Hepatic stellate cell (primary cell): Measurements from ENCODE around the gene TUNAR.
"Not testable (repeated sequence)": the region's sequence is repeated elsewhere in the genome, so short reads cannot be mapped to it uniquely, and the experiment has no call there.

ENCODE experiments used
- DNase-seq: peaks from one replicate; pipeline ENCODE4 v3.0.0; 2011; ENCODE audit warnings: low spot score

Gene TUNAR

DNA sequence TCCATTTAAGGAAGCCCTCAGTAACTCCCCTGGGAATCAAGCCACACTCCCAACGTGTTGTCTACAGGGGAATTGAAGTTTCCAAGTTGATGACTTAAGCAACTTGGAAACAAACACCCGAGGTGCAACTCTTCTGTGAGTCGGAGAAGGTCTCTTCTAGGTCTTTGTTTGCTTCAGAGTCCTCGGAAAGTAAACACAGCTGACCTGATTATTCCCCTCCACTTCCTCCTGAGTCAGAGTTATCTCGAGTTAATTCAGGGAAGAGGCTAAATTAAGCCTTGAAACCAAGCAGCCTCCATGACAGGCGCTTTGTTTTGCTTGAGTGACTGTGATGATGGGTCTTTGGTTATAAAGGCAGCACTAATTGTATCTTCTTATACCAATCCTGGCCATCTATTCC is 41.8 kb downstream of the TUNAR start:
- DNase-seq = no peak

- DNase-seq = no peak
Observed at GRCh38 chr14:95920769-95921438, 44.3 kb downstream of the TUNAR start.

DNA sequence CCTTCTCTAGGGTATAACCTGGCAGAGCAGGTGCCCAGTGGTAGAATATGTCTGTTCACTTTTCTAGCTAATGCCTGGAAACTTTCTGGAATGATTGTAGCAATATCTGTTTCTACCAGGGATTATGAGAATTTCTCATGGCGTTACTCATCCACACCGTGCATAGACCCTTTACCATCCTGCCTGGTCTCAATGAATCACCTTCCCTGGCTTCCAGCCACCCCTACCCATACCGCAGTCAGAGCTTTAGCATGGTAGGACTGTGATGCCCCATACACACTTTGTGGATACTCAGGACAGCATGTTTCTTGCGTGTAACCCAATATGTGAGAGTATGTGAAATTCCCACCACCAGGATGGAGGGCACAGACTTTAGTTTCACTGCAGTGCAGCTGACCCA is 45.4 kb downstream of the TUNAR start:
- no peak for DNase-seq

DNA sequence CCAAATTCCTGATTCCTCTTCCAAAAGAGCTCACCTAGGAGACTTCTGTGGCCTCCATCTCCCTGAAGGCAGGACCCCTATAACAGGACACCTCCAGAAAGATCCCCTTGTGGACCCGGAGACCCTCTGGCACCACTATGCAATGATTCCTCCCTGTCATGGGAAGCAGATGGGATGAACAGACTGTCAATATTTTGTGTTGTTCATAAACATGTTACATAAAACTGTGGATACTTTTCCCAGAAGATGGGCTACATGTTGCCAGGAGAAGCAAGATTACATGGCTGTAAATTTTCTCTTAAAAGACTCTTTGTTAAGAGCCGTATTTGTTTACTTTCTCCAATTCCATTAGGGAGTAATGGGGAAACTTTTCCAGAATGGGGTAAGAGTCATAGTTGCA is 52.1 kb downstream of the TUNAR start:
- DNase-seq = no peak

DNA sequence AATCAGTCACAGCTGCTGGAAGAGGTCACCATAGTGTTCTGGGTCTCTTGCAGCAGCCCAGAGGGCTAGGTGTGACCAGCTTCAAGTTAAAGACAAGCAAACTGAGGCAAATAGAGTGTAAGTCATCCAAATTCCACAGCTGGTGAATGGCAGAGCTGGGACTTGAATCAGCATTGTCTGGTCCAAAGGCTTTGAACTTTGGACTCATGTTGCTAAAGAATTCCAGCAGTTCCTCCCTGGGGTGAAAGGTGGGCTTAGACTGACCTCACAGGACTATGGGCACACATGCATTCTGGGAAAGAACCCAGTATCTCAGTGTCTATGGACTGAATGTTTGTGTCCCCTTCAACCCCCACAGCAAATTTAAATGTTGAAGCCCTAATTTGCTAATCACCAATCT is 54.8 kb downstream of the TUNAR start:
- no peak for DNase-seq

GRCh38 chr14:95935228-95935822 is 58.7 kb downstream of the TUNAR start:
- peak; percentile 10 for DNase-seq

DNA sequence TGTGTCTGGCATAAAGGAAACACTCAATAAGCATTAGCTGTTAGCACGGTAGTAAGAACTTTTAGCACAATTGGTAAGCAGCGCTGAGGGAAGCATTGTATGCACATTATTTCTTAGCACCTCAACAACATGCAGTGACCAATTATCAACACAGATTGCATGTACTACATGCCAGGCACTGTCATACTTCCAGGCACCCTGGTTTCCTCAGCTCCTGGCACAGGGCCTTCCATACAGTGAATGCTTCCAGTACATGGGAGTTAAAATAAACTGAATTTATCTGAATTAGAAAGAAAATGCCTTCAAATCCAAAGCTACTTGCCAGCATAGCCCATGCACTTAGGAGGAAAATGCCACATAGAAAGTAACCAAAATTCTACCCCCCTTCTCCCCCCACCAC is 59.4 kb downstream of the TUNAR start:
- no peak for DNase-seq

DNA sequence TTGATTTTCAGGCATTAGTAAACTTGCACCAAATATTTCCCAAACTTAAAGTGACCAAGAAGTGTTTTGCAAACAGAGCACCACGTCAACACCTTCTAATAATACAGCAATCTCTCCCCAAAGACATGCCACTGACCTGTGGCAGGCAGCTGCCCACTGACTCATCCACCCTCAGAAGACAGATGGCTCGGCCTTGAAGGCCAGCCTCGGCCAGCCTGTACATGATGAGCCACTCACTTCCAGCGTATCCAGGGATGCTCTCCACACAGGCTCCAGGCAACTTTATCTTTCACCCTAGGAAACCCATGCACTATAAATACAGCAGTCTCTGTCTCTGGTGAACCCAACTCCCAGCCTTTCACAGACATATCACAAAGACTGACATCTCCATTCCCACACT is 62.7 kb downstream of the TUNAR start:
- DNase-seq = no peak

GRCh38 chr14:95941897-95942296 is 65.3 kb downstream of the TUNAR start:
- DNase-seq = no peak

DNA sequence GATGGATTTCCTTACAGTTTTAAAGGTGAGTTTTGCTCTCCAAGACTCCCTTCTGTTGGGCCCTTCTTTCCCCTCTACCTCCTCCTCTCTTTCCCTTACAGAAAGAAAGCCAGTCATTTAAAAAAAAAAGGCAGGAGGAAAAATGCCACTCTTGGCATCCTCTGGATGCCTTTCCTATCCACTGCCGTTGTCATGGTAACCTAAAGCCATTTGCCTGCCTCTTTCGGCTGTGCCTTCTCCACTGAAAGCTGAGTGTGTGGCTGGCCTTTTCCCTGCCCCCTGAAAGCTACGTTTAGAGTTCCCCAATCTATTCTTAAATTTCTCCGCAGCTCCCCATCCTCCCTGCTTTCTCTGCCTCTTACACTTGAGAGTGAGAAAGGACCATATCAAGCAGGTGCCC is 67.1 kb downstream of the TUNAR start:
- no peak for DNase-seq

DNA sequence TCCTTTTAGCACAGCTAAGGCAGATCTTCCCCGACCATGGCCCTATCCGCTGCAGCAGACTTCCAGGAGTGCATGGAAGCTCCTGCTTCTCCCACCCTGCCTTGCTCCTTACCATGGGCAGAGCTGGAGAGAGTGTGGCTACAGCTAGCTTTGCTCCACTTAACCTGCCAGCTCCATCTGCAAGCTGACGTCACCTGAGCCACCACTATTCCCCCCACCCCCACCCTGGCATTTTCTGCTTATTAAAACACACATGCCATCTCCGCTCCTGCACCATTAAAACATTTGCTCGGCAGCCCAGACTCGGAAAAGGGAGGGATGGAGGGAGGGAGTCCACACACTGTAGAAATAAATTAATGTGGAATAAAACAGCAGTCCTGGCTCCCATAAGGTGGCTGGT is 67.8 kb downstream of the TUNAR start:
- no peak for DNase-seq

DNA sequence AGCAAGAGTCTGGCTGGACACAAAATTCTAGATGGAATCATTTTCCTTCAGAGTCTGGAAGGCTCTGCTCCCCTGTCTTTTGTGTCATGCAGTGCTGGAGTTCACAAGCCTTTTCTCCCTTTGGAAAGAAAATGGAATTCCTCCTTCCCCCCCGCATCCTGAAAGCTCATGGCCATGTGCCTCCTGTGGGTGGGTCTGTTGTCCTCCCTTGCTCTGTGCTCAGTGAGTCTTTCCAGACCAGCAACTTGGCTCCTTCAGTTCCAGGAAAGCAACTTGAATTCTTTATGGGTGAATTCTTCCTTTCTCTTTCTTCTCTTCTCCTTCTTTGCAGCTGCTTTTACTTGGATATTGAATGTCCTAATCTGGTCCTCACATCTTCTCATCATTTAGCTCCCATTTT is 70.2 kb downstream of the TUNAR start:
- DNase-seq = no peak

DNA sequence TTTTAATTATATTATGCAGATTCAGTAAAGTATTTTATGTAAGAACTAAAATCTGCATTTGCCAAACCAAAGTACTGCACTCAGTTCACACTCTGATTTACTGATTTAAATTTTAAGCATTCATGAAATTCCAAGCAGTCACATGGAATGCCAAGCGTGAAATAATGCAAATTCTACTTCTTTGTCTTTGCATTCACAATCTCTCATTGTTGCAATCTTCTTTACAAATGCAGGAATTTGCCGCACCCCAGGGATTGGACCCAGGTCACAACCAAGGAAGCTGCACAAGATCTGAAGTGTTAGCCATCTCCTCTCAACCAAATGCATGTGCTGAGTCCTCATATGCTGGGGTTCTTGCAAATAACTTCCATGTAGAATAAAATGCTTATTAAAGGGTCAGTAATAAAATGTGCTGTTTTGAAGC is 71.9 kb downstream of the TUNAR start:
- DNase-seq = no peak

DNA sequence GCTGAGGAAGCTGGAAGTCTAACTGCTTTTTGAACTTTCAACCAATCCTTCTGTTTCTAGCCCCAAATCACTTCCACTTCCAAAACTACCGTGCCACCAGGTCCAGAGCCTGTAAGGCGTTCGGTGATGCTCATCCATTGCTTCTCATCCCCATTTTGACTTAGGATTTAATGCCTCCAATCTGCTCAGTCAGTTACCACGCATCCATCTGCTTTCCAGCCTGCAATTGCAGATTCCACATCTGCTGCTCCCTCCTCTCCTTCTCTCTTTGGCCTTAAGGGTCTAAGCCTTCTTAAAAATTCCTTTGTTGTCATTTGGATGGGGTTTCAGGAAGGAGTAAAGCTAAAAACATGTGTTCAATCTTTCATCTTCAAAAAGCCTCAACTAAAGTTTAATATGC is 74.7 kb downstream of the TUNAR start:
- no peak for DNase-seq

DNA sequence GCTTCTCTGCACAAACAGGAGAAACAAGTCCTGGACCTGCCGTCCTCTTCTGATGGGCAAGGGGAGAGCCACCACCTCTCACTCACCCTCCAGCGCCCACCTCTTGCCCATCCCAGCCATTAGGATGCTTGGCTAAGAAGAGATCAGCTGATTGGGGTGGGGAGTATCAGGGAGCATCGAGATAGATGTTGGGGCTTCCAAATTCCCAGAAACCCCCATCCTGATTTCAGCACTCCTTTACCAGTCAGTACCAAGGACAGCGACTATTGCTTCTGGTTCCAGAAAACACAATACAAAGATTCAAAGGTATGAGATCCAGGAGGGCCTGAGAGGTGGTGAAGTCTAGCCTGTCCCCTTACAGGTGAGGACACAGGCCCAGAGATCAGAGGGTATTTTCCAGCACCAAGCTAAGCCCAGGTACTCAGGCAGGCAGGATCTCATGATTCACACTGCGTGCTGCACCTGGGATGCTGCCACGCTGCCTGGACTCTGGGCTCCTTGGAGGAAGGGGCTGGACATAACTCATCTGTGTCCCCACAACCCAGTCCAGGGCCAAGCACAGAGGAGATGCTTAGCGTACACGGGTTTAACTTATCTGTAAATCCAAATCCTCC is 76.6 kb downstream of the TUNAR start:
- no peak for DNase-seq

DNA sequence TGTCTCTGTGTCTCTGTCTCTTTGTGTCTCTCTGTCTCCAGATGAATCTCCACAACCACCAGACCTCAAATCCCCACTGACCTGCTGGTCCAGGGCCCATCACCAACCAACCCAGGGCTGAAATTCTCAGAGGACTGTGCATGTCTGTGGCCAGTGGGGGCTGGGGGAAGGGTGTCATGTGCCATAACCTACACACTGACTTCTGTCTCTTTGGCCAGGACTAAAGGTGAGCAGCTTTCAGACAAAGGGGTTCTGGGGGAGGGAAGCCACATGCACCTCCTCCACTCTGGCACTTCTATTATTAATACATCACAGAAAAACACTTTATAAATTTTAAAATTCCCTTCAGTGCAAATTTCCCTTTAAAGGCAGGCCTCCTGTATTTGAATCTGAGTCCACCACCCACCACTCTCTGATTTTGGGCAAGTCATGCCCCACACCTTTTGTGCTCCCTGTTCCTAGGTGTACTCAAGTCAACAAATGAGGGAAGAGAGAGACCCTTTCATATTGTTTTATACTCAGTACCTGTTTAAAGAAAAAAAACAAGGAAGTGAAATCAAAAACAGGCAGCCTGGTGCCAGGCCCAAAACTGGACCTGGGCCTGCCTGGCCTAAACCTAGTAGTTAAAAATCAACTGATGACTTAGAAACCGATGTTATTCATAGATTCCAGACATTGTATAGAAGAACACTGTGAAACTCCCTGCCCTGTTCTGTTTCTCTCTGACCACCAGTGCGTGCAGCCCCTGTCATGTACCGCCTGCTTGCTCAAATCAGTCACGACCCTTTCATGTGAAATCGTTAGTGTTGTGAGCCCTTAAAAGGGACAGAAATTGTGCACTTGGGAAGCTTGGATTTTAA is 80.2 kb downstream of the TUNAR start:
- no peak for DNase-seq

- DNase-seq = no peak
Observed at GRCh38 chr14:95958105-95958504, 81.5 kb downstream of the TUNAR start.

DNA sequence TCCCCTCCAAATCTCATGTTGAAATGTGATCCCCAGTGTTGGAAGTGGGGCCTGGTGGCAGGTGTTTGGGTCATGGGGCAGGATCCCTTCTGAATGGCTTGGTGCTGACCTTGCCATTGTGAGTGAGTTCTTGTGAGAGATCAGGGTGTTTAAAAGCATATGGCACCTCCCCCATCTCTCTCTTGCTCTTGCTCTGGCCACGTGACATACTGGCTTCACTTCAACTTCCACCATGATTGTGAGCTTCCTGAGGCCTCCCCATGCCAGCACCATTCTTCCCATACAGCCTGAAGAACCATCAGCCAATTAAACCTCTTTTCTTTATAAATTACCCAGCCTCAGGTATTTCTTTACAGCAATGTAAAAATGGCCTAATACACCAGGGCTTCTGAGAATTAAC is 82.7 kb downstream of the TUNAR start:
- DNase-seq = no peak

GRCh38 chr14:95961481-95961880 is 84.8 kb downstream of the TUNAR start:
- no peak for DNase-seq

- DNase-seq = no peak
Observed at GRCh38 chr14:95964901-95965300, 88.3 kb downstream of the TUNAR start.

DNA sequence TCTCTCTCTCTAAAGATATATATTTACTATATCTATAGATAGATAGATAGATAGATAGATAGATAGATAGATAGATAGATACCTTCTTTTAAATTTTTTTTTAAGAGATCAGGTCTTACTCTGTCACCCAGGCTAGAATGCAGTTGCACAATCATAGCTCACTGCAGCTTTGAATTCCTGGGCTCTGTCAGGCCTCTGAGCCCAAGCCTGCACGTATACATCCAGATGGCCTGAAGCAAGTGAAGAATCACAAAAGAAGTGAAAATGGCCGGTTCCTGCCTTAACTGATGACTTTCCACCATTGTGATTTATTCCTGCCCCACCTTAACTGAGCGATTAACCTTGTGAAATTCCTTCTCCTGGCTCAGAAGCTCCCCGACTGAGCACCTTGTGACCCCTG is 91.4 kb downstream of the TUNAR start:
- not testable (repeated sequence) for DNase-seq
